EL (cell line): ENCODE measurements around the gene WBP2.
"Not testable (repeated sequence)": the region's sequence is repeated elsewhere in the genome, so short reads cannot be mapped to it uniquely, and the experiment has no call there.

ENCODE experiments used
- DNase-seq: peaks from one replicate; pipeline ENCODE4 v3.0.0-alpha.2; 2016

WBP2 gene

GRCh38 chr17:75812096-75813013 lies 42.8 kb downstream of the WBP2 start:
- no peak for DNase-seq

DNA sequence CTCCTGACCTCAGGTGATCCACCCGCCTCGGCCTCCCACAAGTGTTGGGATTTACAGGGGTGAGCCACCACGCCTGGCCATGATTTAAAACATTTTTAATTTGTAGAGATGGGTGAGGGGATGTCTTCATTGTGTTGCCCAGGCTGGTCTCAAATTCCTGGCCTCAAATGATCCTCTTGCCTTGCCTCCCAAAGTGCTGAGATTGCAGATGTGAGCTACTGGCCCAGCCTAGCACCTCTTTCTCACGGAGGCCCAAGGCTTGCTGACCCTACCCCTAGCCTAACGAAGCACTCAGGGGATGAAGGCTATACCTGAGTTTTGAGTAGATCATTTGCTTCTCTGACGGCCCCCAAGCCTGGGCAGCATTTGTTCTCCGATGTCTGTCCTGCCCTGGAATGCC lies 44.0 kb downstream of the WBP2 start:
- no peak for DNase-seq

- DNase-seq = not testable (repeated sequence)
These were observed 44.4 kb downstream of the WBP2 start for GRCh38 chr17:75810756-75811155.

- DNase-seq = no peak
These were observed 44.9 kb downstream of the WBP2 start for GRCh38 chr17:75810216-75810615.

GRCh38 chr17:75809631-75810111 lies 45.5 kb downstream of the WBP2 start:
- no peak for DNase-seq

DNA sequence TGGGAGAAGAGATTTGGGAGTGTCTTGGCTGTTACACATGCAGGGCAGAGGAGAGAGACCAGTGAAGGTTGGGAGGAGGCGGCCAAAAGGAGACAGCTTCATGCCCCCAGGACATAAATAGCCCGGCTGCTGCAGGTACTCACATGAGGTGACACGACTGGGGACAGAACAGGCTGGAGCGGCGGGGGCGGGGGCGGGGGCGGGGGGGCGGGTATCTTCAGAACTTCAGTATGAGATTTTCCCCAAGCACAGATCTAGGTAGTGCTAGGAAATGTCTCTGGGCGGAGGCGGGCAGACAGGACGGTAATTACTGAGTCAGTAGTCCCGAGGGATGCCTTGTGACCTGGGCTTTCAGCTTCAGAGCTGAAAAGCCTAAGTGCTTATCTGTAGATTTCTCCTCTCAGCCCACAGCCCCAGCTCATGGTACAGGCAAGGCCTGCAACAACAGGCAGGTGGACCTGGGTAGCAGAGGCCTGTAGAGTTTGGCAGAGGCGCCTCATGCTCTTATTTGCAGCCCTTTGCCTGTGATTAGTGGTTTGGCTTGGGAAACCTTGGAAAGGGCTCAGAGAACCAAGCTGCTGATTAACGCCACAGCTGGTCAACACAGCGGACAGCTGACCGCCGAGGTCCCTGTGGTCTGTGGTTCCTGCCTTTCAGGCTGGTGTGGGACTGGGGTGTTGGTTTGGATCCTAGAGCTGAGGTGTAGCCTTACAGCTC lies 46.1 kb downstream of the WBP2 start:
- DNase-seq = no peak

DNA sequence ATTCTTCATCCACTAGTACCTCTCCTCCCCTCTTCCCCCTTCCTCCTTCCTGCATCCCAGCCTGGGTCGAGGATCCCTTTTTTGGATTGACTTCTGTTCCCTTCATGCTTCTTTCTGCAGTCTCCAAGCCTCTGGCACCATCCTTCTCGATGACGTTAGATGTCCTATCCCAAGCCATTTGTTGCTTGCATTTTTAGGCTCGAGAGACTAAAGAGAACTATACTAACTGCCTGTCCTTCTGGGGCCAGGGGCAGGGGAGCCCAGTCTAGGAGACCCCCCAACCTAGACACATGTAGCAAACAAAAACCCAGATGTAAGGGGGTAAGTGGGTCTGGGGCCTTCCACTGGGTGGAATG lies 46.6 kb downstream of the WBP2 start:
- DNase-seq = no peak

DNA sequence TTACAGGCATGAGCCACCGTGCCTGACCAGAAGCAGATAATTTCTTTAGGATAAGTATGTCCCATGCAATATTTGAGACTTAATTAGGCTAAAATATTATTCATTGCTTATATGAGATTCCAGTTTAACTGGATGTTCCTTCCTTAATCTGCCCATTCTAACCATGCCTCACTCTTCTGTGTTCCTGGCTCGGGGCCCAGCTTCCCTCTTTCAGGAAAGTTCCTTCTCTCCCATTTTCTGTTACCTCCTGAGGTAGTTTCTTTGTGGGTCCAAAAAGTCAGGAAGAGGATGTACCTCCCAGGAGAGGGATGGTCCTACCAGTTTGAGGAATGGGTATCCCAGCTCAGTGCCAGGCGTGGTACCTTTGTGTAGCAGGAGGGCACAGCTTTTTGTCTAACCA lies 47.3 kb downstream of the WBP2 start:
- no peak for DNase-seq

DNA sequence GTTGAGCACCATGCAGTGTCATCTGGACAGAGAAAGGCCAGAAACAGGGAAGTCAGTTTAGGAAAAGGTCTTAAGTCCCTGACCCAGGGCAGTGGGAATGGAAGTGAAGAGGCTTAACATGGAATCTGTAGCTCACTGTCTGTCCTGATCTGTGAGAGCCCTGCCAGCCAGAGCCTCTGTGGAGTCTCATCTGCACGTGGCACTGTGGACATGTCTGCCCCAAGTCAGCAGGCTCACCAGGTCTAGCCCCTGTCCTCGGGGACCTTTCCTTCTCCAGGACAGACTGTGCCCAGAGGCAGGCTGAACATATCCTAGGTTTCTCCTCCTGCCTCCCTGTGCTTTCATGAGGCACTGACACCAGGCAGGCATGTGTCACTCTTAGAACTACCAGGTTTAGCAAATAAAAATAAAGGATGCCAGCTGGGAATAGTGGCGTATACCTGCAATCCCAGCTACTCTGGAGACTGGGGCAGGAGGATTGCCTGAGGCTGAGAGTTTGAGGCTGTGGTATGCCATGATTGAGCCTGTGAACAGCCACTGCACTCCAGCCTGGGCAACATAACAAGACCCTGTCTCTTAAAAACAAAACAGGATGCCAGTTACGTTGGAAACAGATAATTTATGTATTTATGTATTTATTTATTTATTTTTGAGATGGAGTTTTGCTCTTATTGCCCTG lies 48.2 kb downstream of the WBP2 start:
- DNase-seq = no peak

GRCh38 chr17:75803883-75804282 lies 51.3 kb downstream of the WBP2 start:
- no peak for DNase-seq

- DNase-seq = no peak
These were observed 55.7 kb downstream of the WBP2 start for GRCh38 chr17:75799402-75799801.

DNA sequence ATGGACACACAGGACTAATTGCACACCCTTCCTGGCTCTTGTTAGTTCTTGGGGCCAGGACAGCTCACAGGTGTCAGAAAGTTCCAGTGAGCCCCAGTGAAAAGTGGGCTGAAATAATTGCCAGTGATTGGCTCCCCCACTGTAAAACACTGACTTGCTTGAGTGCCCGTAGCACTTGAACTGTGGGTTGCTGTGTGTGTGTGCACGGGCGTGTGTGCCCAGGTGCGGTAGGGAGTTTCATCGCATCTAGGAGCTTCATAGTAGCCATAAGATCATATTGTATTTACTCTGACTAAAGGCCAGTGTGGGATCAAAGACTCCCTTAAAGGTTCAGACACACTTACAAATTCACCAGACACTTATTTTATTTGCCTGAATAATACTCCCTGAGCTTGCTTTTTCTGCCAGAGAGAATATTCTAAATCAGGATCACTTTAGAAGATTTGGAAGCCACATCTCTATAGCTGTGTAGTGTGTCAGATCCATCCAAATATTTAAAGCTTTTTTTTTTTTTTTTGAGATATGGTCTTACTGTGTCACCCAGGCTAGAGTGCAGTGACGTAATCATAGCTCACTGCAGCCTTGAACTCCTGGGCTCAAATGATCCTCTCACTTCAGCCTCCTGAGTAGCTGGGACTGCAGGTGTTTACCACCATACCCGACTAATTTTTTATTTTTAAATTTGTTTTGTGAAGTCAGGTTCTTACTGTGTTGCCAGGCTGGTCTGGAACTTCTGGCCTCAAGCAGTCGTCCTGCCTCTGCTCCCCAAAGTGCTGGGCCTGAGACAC lies 59.1 kb downstream of the WBP2 start:
- DNase-seq = no peak
